Loucy (cell line): Measurements from ENCODE around the gene CYTH3.
A peak's percentile ranks its signal among the peaks of the same experiment; 100 is the strongest.

Source experiments
- H2AFZ ChIP-seq: fragments of 200-600 bp; sonication (generic); 2 replicates; pipeline ENCODE4 v1.6.0; 2016; ENCODE audit warnings: antibody characterized with exemption, mild to moderate bottlenecking, low read length, moderate library complexity
- H3F3A ChIP-seq: fragments of 200-600 bp; 2 replicates; pipeline ENCODE4 v1.6.0; 2016; ENCODE audit warnings: antibody characterized with exemption, low read depth, mild to moderate bottlenecking
- H3K27me3 ChIP-seq: fragments of 200-600 bp; sonication (generic); 2 replicates; pipeline ENCODE4 v1.6.1; 2014; ENCODE audit warnings: low read length, mild to moderate bottlenecking; ENCODE audit not compliant: insufficient read depth, poor library complexity, severe bottlenecking
- H3K36me3 ChIP-seq: fragments of 200-600 bp; sonication (generic); 2 replicates; pipeline ENCODE4 v1.6.1; 2016; ENCODE audit warnings: low read length; ENCODE audit not compliant: insufficient read depth
- H3K4me1 ChIP-seq: fragments of 200-600 bp; sonication (generic); 2 replicates; pipeline ENCODE4 v1.5.1; 2014; ENCODE audit warnings: low read length, mild to moderate bottlenecking; ENCODE audit not compliant: insufficient read depth, poor library complexity, severe bottlenecking
- H3K4me2 ChIP-seq: fragments of 200-600 bp; sonication (generic); 2 replicates; pipeline ENCODE4 v1.6.0; 2014; ENCODE audit warnings: antibody characterized with exemption, low read length, low read depth, mild to moderate bottlenecking; ENCODE audit not compliant: poor library complexity, severe bottlenecking
- H3K4me3 ChIP-seq: fragments of 200-600 bp; sonication (generic); 2 replicates; pipeline ENCODE4 v1.5.1; 2014; ENCODE audit warnings: low read length, mild to moderate bottlenecking, mixed read lengths; ENCODE audit not compliant: poor library complexity, severe bottlenecking
- H3K79me2 ChIP-seq: fragments of 200-600 bp; sonication (generic); 2 replicates; pipeline ENCODE4 v1.6.1; 2014; ENCODE audit warnings: low read length; ENCODE audit not compliant: insufficient read depth
- H3K9ac ChIP-seq: fragments of 200-600 bp; sonication (generic); 2 replicates; pipeline ENCODE4 v1.6.0; 2014; ENCODE audit warnings: mild to moderate bottlenecking, low read depth, low read length, moderate library complexity; ENCODE audit not compliant: poor library complexity, severe bottlenecking
- H3K9me2 ChIP-seq: fragments of 200-600 bp; sonication (generic); replicated peaks from 2 replicates; pipeline ENCODE4 v1.6.1; 2016; ENCODE audit warnings: low read depth, low read length, mixed read lengths
- H3K9me3 ChIP-seq: fragments of 200-600 bp; sonication (generic); 2 replicates; pipeline ENCODE4 v1.6.1; 2014; ENCODE audit warnings: mild to moderate bottlenecking, antibody characterized with exemption, low read length, low read depth; ENCODE audit not compliant: insufficient read depth
- H4K20me1 ChIP-seq: fragments of 200-600 bp; sonication (generic); 2 replicates; pipeline ENCODE4 v1.6.0; 2014; ENCODE audit warnings: antibody characterized with exemption, low read length, mild to moderate bottlenecking; ENCODE audit not compliant: insufficient read depth, poor library complexity, severe bottlenecking
- EZH2phosphoT487 ChIP-seq: fragments of 200-600 bp; IDR thresholded peaks from 2 replicates; pipeline ENCODE4 v1.6.1; 2018; ENCODE audit warnings: antibody characterized with exemption, mild to moderate bottlenecking, moderate library complexity, borderline replicate concordance
- TF ChIP-seq, protein P1 (sequence below): fragments of 200-600 bp; sonication (generic); conservative IDR thresholded peaks from 2 replicates; pipeline ENCODE4 v1.5.1; 2014; ENCODE audit warnings: mild to moderate bottlenecking, antibody characterized with exemption, low read length

The CYTH3 gene

DNA sequence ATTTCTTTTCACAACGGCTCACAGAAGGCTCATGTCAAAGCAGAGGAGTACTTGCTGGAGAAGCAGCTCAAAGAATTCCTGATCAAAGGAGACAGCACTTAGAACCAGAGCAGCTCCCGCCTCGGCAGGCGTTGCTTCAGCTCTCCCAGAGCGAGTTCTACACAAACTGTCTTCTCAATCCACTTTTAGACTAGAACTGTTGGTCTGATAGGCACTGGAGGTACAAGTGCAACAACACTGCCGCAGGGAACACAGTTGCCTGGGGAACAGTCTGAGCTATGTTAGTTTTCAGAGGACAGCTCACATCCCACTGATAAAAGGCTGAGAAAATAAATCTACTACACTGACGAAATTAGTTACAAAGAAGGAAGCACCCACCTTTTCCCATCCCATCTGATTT is 35.4 kb downstream of the CYTH3 start:
- no peaks in the 10 kb centered on the region for H4K20me1 ChIP-seq
- H3K9ac ChIP-seq: no peak overlapping the region
- no peaks in the 10 kb centered on the region for H3K9me3 ChIP-seq
- H3K4me2 ChIP-seq: no peak overlapping the region
- H3K27me3 ChIP-seq: no peaks in the 10 kb centered on the region
- peaks cover 15% of the 10 kb centered on the region for H3K4me1 ChIP-seq
- H3K4me3 ChIP-seq: no peak overlapping the region
- no peaks in the 10 kb centered on the region for H3K9me2 ChIP-seq
- H3K36me3 ChIP-seq: no peaks in the 10 kb centered on the region
- no peak overlapping the region for H2AFZ ChIP-seq
- H3F3A ChIP-seq: no peaks in the 10 kb centered on the region
- no peaks in the 10 kb centered on the region for H3K79me2 ChIP-seq
- TF ChIP-seq, protein P1, sequence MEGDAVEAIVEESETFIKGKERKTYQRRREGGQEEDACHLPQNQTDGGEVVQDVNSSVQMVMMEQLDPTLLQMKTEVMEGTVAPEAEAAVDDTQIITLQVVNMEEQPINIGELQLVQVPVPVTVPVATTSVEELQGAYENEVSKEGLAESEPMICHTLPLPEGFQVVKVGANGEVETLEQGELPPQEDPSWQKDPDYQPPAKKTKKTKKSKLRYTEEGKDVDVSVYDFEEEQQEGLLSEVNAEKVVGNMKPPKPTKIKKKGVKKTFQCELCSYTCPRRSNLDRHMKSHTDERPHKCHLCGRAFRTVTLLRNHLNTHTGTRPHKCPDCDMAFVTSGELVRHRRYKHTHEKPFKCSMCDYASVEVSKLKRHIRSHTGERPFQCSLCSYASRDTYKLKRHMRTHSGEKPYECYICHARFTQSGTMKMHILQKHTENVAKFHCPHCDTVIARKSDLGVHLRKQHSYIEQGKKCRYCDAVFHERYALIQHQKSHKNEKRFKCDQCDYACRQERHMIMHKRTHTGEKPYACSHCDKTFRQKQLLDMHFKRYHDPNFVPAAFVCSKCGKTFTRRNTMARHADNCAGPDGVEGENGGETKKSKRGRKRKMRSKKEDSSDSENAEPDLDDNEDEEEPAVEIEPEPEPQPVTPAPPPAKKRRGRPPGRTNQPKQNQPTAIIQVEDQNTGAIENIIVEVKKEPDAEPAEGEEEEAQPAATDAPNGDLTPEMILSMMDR: no peak
- TF ChIP-seq EZH2phosphoT487: no peak

DNA sequence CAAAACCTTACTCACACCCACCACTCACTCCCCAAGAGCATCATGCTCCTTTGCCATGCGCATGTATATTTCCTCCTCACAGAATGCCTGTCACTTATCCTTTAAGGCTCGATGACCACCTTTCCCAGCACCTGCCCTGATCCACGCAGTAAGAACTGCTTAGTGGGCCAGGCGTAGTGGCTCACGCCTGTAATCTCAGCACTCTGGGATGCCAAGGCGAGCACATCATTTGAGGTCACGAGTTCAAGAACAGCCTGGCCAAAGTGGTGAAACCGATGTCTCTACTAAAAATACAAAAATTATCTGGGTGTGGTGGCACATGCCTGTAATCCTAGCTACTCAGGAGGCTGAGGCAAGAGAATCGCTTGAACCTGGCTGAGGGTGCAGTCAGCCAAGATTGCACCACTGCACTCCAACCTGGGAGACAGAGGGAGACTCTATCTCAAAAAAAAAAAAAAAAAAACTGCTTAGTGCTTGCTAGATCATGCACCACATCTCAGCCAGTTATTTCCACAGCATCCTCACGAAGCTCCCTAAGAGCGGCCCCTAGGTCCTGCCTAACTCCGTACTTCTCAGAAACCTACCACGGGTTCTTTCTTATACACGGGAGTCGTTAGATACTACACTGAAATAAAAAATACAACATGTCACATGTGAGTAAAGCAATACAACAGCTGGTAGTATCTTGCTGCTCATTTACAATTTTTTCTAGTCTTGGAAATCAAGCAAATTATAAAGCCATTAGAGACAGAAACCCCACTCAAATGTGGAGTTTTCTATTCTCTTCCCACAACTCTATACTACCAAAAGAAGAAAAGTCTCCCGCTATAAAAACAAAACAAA is 37.2 kb downstream of the CYTH3 start:
- no peak overlapping the region for H3K4me2 ChIP-seq
- no peak overlapping the region for H3K9ac ChIP-seq
- H3K4me1 ChIP-seq: peaks cover 11% of the 10 kb centered on the region
- no peaks in the 10 kb centered on the region for H3K36me3 ChIP-seq
- H3K9me2 ChIP-seq: no peaks in the 10 kb centered on the region
- H2AFZ ChIP-seq: no peak overlapping the region
- no peaks in the 10 kb centered on the region for H3K9me3 ChIP-seq
- no peaks in the 10 kb centered on the region for H4K20me1 ChIP-seq
- H3K27me3 ChIP-seq: no peaks in the 10 kb centered on the region
- no peaks in the 10 kb centered on the region for H3F3A ChIP-seq
- no peaks in the 10 kb centered on the region for H3K79me2 ChIP-seq
- no peak for TF ChIP-seq EZH2phosphoT487
- TF ChIP-seq, protein P1: no peak
- H3K4me3 ChIP-seq: no peak overlapping the region

GRCh38 chr7:6234384-6234783 is 38.0 kb downstream of the CYTH3 start:
- Histone ChIP-seq H3K9me2 (no peaks in the 10 kb centered on the region), H3K27me3 (no peaks in the 10 kb centered on the region), H4K20me1 (no peaks in the 10 kb centered on the region), H3K9ac (no peak overlapping the region), H3K9me3 (no peaks in the 10 kb centered on the region), H3K79me2 (no peaks in the 10 kb centered on the region), H3K4me2 (peak overlapping the region; percentile 35), H2AFZ (no peak overlapping the region), H3K4me3 (no peak overlapping the region), H3F3A (no peaks in the 10 kb centered on the region), H3K36me3 (no peaks in the 10 kb centered on the region), H3K4me1 (peaks cover 11% of the 10 kb centered on the region)
- no peak for TF ChIP-seq EZH2phosphoT487
- TF ChIP-seq, protein P1: no peak
